Stimulated activated CD4-positive, alpha-beta T cell treated with anti-CD3 and anti-CD28 coated beads, Interleukin-15, amount 100 ng/mL, for 24 hours (primary cell): ENCODE results near the gene NFATC1.

Experiments used
- DNase-seq: peaks from one replicate; pipeline ENCODE4 v3.0.0-alpha.2; 2020

The NFATC1 gene

GRCh38 chr18:79545255-79545654, 149.5 kb downstream of the NFATC1 start:
- DNase-seq, result no peak

GRCh38 chr18:79545736-79546171, 150.0 kb downstream of the NFATC1 start:
- DNase-seq, result no peak

- DNase-seq, result no peak
Measured at GRCh38 chr18:79546781-79547272, 151.1 kb downstream of the NFATC1 start.

- no peak for DNase-seq
Measured at GRCh38 chr18:79547413-79548076, 151.8 kb downstream of the NFATC1 start.

- DNase-seq, result no peak
Measured at GRCh38 chr18:79548077-79548450, 152.3 kb downstream of the NFATC1 start.

- DNase-seq, result no peak
Measured at GRCh38 chr18:79548621-79548985, 152.9 kb downstream of the NFATC1 start.

GRCh38 chr18:79548986-79549637, 153.4 kb downstream of the NFATC1 start:
- no peak for DNase-seq

GRCh38 chr18:79549638-79550000, 153.9 kb downstream of the NFATC1 start:
- DNase-seq, result no peak

GRCh38 chr18:79552140-79552631, 156.5 kb downstream of the NFATC1 start:
- DNase-seq, result no peak

GRCh38 chr18:79552696-79553095, 157.0 kb downstream of the NFATC1 start:
- DNase-seq, result no peak

- no peak for DNase-seq
Measured at GRCh38 chr18:79553154-79553553, 157.4 kb downstream of the NFATC1 start.

- no peak for DNase-seq
Measured at GRCh38 chr18:79553696-79554095, 158.0 kb downstream of the NFATC1 start.

- DNase-seq, result no peak
Measured at GRCh38 chr18:79554321-79554720, 158.6 kb downstream of the NFATC1 start.

- DNase-seq, result no peak
Measured at GRCh38 chr18:79554945-79555645, 159.4 kb downstream of the NFATC1 start.

GRCh38 chr18:79555885-79556284, 160.2 kb downstream of the NFATC1 start:
- no peak for DNase-seq

- no peak for DNase-seq
Measured at GRCh38 chr18:79556829-79557585, 161.3 kb downstream of the NFATC1 start.

- DNase-seq, result no peak
Measured at GRCh38 chr18:79558196-79558932, 162.6 kb downstream of the NFATC1 start.

- no peak for DNase-seq
Measured at GRCh38 chr18:79558933-79559416, 163.2 kb downstream of the NFATC1 start.

GRCh38 chr18:79559436-79559835, 163.7 kb downstream of the NFATC1 start:
- DNase-seq, result no peak

- DNase-seq, result no peak
Measured at GRCh38 chr18:79560042-79560860, 164.5 kb downstream of the NFATC1 start.

- DNase-seq, result no peak
Measured at GRCh38 chr18:79560861-79561210, 165.1 kb downstream of the NFATC1 start.
